Left kidney (tissue), 2 donors: ENCODE data around the gene FRMD8. TPM values are rescaled to one million over a fixed set of nuclear protein-coding genes. Genes with fewer than 3 reads are reported as not detected.
"Not testable (repeated sequence)": the region's sequence is repeated elsewhere in the genome, so short reads cannot be mapped to it uniquely, and the experiment has no call there.

Source experiments
- DNase-seq: peaks from one replicate; pipeline ENCODE4 v3.0.0-alpha.2; 2013
- polyA plus RNA-seq: library from polyadenylated mRNA; unstranded; fragments of 120-200 nt; gene quantifications from one replicate; pipeline ENCODE4 v1.2.1, GENCODE V29; 2013; ENCODE audit not compliant: insufficient read length

FRMD8 gene
- polyA plus RNA-seq, 1 donor, result 18.1 TPM

GRCh38 chr11:65412271-65413076 is 26.0 kb downstream of the FRMD8 start:
- no peak for DNase-seq

DNA sequence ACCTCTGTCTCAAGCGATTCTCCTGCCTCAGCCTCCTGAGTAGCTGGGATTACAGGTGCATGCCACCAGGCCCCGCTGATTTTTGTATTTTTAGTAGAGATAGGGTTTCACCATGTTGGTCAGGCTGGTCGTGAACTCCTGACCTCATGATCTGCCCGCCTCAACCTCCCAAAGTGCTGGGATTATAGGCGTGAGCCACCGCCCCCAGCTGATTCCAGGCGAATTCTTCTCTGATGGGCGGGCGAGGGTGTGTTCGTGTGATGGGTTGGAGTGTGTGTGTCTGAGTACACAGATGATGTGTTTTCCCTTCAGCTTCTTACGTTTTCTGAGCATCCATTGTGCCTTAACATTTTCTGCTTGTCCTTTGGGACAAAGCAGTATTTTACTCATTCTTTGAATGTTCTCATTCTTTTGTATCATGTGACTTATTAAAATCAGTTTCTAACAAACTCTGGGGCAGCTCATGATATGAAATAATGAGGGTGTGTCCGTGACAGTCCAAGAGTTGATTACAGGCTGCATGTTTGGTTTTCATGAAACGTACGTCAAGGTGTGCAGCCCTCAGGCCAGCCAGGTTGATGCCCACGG is 26.7 kb downstream of the FRMD8 start:
- DNase-seq, result not testable (repeated sequence)

GRCh38 chr11:65414776-65415498 is 28.5 kb downstream of the FRMD8 start:
- no peak for DNase-seq

- no peak for DNase-seq
Measured at GRCh38 chr11:65415499-65416340, 29.3 kb downstream of the FRMD8 start.

GRCh38 chr11:65416341-65416824 is 29.9 kb downstream of the FRMD8 start:
- peak; percentile 78 for DNase-seq

DNA sequence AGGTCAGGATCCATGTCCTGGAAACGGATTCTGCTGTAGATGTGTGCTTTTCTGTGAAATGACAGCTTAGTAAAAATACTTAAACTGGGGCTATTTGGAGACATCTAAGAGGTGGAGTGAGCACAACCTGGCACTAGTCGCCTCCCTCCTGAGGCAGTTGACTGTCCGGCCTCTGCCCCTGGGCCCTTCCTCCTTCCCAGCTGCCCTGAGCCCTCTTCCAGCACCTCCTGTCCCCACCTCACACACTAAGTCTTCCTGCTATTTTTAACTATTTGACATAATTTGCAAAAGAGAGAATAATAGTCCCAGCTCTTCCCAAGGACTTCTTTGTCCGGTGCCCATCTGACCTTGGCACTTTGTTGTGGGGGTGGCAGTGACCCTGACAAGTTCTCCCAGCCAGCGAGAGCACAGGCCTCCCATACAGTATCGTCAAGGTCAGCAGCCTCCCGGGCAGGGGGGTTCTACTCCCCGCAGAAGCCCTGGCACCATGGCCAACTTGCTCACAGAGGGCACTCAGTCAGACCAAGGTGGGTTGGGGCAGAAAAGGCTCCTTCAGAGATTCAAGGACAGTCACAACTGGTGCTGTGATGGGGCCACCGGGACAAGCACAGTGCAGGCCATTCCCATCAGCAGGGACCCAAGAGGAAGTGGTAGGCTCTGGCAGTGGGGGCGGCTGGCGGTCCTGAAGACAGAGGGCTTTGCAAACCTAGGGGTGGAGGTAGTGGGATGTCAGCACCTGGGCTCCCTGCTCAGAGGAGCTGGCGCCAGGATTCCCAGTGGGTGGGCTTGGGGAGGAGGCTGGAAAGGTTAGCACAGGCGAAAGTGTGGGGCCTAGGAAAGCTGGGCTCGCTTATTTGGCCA is 30.6 kb downstream of the FRMD8 start:
- DNase-seq, result no peak

- no peak for DNase-seq
Measured at GRCh38 chr11:65417702-65418430, 31.4 kb downstream of the FRMD8 start.

- no peak for DNase-seq
Measured at GRCh38 chr11:65418431-65418680, 31.9 kb downstream of the FRMD8 start.

GRCh38 chr11:65418681-65419459 is 32.4 kb downstream of the FRMD8 start:
- peak; percentile 93 for DNase-seq

GRCh38 chr11:65419460-65419771 is 33.0 kb downstream of the FRMD8 start:
- DNase-seq, result no peak

GRCh38 chr11:65419772-65420481 is 33.5 kb downstream of the FRMD8 start:
- peak; percentile 53 for DNase-seq

DNA sequence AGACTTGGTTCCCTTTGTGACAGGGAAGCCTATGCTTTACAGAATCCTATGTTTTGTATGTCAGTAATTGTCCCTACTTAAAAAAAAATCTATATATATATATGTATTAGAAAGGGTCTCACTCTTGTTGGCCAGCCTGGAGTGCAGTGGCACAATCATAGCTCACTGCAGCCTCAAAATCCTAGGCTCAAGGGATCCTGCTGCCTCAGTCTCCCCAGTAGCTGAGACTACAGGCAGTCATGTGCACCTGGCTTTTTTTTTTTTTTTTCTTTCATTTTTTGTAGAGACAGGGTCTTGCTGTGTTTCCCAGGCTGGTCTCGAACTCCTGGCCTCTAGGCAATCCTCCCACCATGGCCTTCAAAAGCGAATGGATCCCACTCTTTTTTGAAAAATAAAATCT is 34.1 kb downstream of the FRMD8 start:
- DNase-seq, result no peak

DNA sequence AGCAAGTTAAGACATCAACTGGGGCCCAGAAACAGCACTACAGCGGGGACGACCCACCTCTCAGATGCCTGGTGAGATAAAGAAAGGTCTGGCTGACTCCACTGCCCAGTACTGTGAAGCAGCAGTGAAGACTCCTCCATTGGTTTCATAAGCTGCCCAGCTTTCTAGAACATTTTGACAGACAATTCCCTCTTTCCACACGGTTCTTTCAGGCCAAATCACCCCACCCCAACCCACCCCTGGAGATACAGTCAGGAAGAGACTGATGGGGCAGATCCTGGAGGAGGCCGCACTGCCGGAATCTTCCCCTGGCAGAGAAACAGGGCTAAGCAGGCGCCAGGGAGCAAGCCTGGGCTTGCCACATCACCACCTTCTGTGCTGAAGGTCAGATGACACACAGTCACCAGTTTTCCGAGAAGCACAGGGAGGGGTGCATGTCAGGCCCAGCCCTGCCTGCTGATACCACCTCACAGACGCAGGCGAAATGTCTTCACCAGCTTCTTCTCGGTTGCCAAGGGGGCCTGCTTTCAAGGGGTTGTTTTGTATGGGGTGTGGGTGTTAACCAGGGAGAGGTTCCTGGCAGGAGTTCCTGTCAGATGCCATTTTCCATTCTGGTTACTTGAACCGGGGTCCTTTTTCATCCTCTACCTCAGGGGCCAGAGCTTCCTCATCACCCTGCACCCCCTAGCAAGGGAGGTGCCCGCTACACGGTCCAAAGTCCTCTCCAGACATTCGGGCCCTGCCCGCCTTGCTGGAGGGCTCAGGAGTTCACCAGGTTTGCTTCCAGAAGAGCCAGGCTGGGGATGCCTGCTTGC is 34.7 kb downstream of the FRMD8 start:
- no peak for DNase-seq

DNA sequence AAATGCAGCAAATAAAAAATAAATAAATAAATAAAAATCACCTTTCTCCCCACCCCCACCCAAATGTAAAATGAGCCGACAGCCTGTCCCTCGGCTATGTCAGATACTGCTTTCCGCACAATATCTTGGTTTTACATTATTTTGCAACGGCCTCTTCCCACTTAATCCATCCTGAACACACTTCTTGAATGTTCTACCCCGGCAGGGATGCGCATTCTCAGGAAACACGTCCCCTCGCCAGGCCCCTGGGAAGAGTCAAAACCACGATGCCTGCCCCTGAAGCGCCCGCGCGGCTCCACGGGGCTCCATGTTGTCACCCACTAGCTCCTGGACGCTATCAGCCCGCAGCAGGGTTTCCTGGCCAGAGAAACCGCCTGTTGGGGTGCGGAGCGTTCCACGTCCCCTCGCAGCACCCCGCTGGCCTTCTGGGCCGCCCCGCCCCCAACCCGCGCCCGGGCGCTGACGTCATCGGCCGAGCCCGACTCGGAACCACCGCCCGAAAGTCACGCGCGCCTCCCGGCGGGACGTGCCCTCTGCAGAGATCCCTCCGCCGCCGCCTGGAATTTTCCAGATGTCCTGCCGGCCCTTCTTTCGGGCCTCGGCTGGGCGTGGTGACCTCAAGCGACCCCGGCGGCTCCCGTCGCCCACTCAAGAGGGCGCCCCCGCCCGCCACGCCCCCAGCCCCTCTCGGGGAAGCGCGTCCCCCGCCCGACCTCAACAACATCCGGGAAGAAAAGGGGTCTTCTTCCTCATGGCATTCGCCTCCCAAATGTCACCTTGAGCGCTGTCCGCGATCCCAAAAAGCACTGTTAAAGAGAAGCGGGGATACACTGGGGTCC is 35.6 kb downstream of the FRMD8 start:
- peak; percentile 94 for DNase-seq

DNA sequence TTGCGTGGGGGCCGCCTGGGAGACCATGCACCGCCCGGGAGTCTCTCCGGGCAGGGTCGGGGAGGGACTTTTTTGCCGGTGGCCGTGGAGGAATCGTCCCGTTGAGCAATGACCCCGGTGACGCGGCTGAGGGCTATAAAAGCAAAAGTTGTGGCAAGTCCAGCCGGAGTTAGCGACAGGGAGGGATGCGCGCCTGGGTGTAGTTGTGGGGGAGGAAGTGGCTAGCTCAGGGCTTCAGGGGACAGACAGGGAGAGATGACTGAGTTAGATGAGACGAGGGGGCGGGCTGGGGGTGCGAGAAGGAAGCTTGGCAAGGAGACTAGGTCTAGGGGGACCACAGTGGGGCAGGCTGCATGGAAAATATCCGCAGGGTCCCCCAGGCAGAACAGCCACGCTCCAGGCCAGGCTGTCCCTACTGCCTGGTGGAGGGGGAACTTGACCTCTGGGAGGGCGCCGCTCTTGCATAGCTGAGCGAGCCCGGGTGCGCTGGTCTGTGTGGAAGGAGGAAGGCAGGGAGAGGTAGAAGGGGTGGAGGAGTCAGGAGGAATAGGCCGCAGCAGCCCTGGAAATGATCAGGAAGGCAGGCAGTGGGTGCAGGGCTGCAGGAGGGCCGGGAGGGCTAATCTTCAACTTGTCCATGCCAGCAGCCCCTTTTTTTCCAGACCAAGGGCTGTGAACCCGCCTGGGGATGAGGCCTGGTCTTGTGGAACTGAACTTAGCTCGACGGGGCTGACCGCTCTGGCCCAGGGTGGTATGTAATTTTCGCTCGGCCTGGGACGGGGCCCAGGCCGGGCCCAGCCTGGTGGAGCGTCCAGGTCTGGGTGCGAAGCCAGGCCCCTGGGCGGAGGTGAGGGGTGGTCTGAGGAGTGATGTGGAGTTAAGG is 36.4 kb downstream of the FRMD8 start, which contains the start of gene NEAT1:
TSS of gene NEAT1 (plus strand) at position 166 of the 883 bp plus-strand sequence.
- DNase-seq, result peak; percentile 93

DNA sequence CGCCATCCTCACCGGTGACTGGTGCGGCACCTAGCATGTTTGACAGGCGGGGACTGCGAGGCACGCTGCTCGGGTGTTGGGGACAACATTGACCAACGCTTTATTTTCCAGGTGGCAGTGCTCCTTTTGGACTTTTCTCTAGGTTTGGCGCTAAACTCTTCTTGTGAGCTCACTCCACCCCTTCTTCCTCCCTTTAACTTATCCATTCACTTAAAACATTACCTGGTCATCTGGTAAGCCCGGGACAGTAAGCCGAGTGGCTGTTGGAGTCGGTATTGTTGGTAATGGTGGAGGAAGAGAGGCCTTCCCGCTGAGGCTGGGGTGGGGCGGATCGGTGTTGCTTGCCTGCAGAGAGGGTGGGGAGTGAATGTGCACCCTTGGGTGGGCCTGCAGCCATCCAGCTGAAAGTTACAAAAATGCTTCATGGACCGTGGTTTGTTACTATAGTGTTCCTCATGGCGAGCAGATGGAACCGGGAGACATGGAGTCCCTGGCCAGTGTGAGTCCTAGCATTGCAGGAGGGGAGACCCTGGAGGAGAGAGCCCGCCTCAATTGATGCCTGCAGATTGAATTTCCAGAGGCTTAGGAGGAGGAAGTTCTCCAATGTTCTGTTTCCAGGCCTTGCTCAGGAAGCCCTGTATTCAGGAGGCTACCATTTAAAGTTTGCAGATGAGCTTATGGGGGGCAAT is 37.2 kb downstream of the FRMD8 start:
- no peak for DNase-seq
